GM18861 (cell line): Measurements from ENCODE around the gene FIGLA.
A peak's percentile ranks its signal among the peaks of the same experiment; 100 is the strongest.

Experiments
- ATAC-seq: cut with Tn5 transposase; IDR thresholded peaks from one replicate; pipeline ENCODE4 v1.9.1; 2021; ENCODE audit not compliant: unreplicated experiment

The FIGLA gene

DNA sequence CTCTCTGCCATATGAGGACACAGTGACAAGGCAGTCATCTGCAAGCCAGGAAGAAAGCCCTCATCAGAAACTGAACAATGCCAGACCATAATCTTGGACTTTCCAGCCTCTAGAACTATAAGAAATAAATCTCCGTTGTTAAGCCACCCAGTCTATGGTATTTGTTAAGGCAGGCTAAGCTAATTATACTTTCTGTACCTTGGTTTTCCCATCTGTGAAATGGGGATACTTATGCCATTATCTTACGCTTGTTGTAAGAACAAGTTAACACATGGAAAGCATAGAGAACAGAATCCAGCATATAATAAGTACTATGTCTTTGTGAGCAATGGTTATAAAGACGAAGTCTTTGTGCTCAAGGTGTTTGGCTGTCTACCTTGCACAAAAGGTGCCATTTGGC is 14.2 kb downstream of the FIGLA start:
- no peak for ATAC-seq

GRCh38 chr2:70775141-70775540 is 15.3 kb downstream of the FIGLA start:
- ATAC-seq = no peak

GRCh38 chr2:70772486-70773155 is 17.8 kb downstream of the FIGLA start:
- ATAC-seq = no peak

DNA sequence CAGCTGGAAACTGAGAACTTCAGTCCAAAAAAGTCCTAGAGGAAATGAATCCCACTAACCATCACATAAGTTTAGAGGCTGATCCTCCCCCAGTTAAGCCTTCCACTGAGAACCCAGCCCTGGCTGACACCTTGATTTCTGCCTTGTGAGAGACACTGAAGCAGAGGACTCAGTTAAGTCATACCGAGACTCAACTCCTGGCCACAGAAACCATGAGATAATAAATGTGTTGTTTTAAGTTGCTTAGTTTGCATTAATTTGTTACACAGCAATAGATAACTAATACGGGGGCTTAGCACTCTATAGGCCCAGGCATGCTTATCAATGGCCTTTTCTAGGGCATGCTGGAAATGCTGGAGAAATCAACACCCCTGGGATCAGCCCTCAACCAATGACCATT is 19.0 kb downstream of the FIGLA start:
- peak; percentile 89 for ATAC-seq

DNA sequence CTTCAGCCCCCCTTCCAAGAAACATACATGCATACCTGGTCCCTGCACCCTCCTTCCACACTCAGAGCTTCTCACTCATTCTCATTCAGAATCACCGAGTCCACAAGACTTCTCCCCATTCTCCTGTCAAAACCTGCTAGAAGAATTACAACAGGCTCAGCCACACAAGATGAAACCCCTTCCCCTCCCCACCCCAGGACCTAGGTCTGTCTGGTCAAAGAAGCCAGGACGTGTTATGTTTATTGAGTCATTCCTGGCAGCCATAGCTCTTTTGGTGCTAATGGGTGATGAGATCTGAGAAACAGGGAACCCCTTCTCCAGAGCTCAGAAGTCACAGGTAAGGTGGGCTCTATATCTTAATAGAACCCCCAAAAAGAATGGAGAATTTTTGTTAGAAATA is 21.0 kb downstream of the FIGLA start:
- ATAC-seq = no peak

- ATAC-seq = no peak
Measured at GRCh38 chr2:70768590-70769085, 21.8 kb downstream of the FIGLA start.

- no peak for ATAC-seq
Measured at GRCh38 chr2:70767699-70768589, 22.5 kb downstream of the FIGLA start, which contains the start of gene ADD2. Gene ADD2 (minus strand): TSS chr2:70768200. CDS start chr2:70706408, 61,792 bp downstream.

DNA sequence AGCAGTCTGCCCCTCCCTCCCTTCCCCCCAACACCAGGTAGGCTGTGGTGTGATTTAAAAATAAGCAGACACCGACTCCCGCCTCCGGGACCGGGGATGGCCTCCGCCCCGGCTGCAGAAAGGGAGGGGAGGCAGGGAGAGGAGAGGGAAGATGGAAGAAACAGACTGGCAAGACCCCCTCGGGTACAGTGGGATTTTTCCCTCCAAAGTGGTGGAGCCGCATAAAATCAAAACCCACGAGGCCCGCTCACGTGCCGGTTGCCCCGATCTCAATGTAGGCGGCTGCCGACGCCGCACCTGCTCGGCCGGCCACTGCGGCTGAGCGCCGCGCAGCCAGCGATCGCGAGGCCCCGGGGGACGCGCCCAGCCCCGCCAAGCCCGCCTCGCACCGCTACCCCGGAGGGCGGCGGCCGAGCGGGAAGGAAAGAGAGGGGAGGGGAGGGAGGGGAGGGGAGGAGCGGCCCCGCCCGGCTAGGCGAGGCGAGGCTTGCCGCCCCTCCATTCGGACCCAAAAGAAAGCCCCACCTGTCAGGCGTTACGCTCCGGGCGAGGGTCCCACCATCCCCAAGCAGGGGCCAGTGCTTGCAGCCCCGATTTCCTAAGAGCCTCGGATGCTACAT is 23.3 kb downstream of the FIGLA start:
- no peak for ATAC-seq

DNA sequence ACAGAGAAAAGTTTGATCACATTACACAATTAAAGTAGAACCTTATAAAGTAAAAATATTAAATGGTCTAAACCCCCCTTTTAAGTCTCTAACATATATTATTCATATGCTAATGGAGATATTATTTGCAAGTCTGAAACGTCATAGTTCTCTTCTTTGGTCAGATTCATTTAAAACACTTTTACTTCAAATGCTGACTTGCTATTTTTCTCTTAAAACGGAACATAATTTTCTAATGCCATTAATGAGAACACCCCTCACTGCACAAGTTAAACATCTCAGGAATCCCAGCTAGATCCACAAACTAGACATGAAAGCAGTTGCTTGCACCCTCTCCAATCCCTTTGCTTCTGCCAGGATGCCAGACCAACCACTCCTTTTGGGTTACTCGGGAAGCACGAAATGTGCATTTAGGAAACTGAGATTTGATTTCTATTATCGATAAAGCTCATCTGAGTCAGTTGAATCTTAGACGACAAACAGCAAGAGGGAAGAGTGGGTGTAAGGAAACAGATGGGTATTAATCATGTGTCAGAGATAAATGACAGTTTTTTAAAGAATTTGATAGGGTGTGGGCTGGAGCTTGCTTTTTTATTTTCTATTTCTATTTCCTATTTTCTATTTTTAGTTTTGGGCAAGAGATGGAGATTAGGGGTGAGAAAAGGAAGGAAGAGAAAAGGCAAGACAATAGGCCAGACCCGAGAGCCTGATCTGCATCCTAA is 23.9 kb downstream of the FIGLA start:
- ATAC-seq = no peak

DNA sequence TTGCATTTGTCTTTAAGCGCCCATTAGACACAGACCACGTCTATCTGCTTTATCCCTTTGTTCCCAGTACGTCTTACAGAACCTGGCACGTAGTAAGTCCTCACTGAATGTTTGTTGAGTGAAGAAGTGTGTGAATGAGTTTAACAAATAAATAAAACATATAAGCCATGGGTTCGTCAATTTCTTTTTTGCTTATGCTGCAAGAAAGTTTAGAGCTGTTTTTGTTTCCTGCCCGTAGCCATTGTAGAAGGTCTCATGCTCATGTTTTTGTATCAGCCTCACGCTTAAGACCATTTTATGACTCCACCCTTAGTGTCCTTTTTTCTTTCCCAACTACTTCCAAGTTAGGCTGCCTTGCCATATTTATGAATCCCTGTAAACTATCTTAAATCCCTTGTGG is 24.9 kb downstream of the FIGLA start:
- no peak for ATAC-seq

DNA sequence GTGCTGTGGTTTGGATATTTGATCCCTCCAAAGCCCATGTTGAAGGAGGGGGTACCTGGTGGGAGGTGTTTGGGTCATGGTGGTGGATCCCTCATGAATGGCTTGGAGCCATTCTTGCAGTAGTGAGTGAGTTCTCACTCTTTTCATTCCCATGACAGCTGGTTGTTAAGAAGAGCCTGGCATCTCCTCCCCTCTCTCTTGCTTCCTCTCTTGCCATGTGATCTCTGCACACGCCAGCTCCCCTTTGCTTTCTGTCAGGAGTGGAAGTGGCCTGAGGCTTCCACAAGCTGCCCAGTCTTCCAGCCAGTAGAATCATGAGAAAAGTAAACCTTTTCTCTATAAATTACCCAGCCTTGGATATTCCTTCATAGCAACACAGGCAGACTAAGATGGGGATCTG is 31.0 kb downstream of the FIGLA start:
- no peak for ATAC-seq

DNA sequence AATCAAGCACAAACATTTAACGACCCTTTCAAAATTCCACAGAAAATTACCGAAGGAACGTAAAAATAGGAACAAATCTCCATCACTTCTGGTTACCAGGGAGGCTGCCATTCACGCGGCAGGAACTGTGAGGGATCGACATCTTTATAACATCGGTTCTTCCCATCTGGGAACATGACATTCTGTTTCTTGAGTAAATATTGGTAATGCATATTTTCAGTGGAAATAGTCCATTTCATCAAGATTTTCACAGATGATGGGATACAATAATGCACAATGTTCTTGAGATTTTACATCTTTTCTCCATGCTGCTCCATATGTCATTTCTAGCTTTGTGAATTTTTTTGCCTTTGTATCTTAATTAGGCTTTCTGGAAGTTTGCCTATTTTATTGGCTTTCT is 32.5 kb downstream of the FIGLA start:
- no peak for ATAC-seq

DNA sequence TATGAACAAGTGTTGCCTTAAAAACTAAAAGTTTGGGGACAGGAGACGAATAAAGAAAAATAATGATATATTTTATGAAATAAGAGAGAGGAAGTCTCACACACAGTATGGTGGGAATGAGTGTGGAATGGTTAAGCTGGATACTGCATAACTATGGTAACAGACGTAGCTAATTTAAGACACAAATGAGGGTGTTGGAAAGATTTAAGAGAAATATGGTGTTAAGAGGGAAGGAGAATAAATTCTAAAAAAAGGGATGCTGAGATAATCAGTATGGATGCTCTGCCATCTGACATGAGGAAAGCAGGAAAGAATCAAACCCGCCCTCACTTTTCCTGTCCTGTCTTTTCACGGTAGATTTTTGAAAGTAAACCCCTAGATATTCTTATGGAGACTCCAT is 33.1 kb downstream of the FIGLA start:
- ATAC-seq = no peak

DNA sequence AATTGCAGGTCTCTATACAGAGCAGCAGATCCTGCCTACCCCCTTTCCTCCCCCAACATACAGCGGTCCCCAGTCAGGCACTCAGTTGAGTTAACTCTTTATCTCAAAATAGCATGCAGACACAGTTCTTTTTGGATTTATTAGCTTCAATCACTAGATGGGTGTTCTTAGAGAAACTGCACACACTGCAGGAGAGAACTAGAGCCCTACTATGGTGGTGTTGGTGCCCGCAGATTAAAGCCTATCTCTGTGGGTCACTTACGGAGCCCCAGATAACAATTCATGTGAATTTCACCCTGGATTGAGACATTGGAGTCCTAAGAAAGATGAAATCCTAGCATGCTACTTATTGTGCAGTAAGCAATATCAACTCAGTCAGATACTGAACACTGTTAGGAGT is 34.3 kb downstream of the FIGLA start:
- ATAC-seq = no peak

GRCh38 chr2:70753902-70754301 is 36.5 kb downstream of the FIGLA start:
- no peak for ATAC-seq

DNA sequence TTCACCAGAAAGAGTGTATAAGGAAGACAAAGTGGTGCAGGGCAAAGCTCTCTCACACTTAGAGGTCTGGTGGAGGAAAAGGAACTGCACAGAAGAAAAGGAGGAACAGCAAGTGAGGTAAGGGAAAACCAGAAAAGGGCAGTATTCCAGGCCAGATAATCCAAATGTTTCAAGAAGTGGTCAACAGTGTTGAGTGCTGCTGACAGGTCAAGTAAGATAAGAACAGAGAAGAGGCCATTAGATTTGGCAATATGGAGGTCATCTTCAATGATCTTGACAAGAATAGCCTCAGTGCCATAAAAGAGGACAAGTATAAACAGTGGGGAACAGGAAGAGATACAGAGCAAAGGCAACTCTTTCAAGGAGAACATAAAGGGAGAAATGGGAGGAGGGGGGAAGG is 37.4 kb downstream of the FIGLA start:
- ATAC-seq = no peak

GRCh38 chr2:70752396-70752795 is 38.0 kb downstream of the FIGLA start:
- no peak for ATAC-seq

DNA sequence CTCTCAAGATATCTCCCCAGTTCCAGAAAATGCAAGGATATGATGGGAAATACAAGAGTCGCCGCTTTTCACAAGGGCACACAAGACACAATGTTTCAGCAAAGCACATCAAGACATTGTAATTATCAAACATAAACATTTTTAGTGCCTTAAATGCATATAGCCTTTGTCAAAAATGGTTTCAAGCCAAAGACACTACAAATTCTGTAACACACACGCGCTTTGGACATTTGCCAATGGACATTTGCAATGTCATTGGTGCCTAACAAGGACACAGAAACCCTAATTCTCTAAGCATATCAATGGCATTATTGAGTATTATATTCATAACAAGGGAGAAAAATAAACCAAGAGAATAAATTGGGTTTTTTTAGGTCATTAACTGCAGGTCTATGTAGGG is 38.6 kb downstream of the FIGLA start:
- no peak for ATAC-seq

DNA sequence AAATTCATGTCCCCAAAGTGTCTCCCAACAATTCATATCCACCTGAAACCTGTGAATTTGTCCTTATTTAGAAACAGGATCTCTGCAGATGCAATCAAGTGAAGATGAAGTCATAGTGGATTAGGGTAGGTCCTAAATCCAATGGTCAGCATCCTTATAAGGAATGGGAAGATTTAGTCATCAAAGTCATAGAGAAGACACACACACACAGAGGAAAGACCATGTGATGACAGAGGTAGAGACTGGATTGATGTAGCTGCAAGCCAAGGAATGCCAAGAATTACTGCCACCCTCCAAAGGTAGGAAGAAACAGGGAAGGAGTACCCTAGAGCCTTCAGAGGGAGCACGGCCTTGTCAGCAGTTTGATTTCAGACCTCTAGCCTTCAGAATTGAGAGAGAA is 40.1 kb downstream of the FIGLA start:
- no peak for ATAC-seq

DNA sequence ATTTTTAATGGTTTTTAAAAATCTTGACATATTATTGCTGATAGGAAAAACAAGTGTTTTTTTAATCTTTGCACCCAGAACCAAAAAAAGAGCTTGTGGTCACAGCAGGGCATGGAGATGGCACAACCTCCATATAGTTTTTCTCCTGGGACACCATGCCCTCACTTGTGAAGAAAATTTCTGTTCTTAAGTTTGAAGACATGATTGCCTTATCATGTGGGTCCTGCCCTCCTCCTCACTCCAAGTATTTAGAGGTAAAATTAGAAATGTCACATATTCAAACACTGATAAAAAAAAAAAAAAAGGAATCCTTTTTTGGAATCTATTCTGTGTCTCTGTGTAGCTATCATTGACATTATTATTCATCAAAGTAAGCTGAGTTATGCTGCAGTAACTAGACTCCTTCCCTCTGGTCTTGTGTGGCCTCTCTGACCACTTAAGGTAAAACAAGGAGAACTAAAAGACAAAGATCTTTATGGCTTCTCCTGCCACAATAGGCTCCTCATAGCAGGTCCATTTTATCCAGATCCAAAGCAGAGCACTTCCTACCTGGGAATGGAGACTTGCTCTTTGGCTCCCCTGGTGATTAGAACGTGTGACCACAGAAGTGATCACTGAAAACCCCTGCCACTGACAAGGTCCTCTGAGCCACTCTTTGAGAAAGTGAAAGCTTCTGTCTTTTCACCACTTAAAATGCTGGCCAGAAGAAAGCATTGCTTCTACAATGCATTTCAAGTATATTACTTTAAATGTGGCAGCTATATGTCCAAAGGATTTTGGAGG is 42.2 kb downstream of the FIGLA start:
- no peak for ATAC-seq
